WTC11 (cell line): ENCODE results near the gene RIGI. TPM values are rescaled to one million over a fixed set of nuclear protein-coding genes. Genes with fewer than 3 reads are reported as not detected.

Experiments
- AFF4 ChIP-seq: sonication (generic); formaldehyde crosslinking; IDR thresholded peaks from 2 replicates; pipeline ENCODE4 v1.8.1; 2023; ENCODE audit warnings: mild to moderate bottlenecking, missing genetic modification reagents, borderline replicate concordance
- ATF2 ChIP-seq: sonication (generic); formaldehyde crosslinking; IDR thresholded peaks from 2 replicates; pipeline ENCODE4 v1.8.1; 2022; ENCODE audit warnings: low read depth, missing genetic modification reagents, borderline replicate concordance
- ATF3 ChIP-seq: sonication (generic); formaldehyde crosslinking; conservative IDR thresholded peaks from 2 replicates; pipeline ENCODE4 v1.8.1; 2022; ENCODE audit warnings: mild to moderate bottlenecking, missing genetic modification reagents
- ATF6 ChIP-seq: sonication (generic); formaldehyde crosslinking; IDR thresholded peaks from 2 replicates; pipeline ENCODE4 v1.8.1; 2023; ENCODE audit warnings: mild to moderate bottlenecking, missing genetic modification reagents
- CTCF ChIP-seq: fragments of 200-600 bp; IDR thresholded peaks from 2 replicates; pipeline ENCODE4 v1.8.0; 2022; ENCODE audit warnings: antibody characterized with exemption
- E2F1 ChIP-seq: sonication (generic); formaldehyde crosslinking; IDR thresholded peaks from 2 replicates; pipeline ENCODE4 v1.8.0; 2022; ENCODE audit warnings: mild to moderate bottlenecking, missing genetic modification reagents
- E2F4 ChIP-seq: sonication (generic); formaldehyde crosslinking; IDR thresholded peaks from 2 replicates; pipeline ENCODE4 v1.8.1; 2022; ENCODE audit warnings: low read depth, mild to moderate bottlenecking, moderate library complexity, missing genetic modification reagents, borderline replicate concordance
- ELF4 ChIP-seq: sonication (generic); formaldehyde crosslinking; IDR thresholded peaks from 2 replicates; pipeline ENCODE4 v1.8.1; 2022; ENCODE audit warnings: low read depth, mild to moderate bottlenecking, moderate library complexity, missing genetic modification reagents
- ETV6 ChIP-seq: sonication (generic); formaldehyde crosslinking; IDR thresholded peaks from 2 replicates; pipeline ENCODE4 v1.8.1; 2022; ENCODE audit warnings: mild to moderate bottlenecking, missing genetic modification reagents
- GRHL2 ChIP-seq: fragments of 250-450 bp; sonication (Bioruptor Pico); IDR thresholded peaks from 2 replicates; pipeline ENCODE4 v1.8.0; 2022; ENCODE audit warnings: mild to moderate bottlenecking, moderate library complexity; ENCODE audit not compliant: insufficient replicate concordance, severe bottlenecking
- GTF2I ChIP-seq: fragments of 250-450 bp; sonication (Bioruptor Pico); conservative IDR thresholded peaks from 2 replicates; pipeline ENCODE4 v1.4.0; 2021; ENCODE audit warnings: mild to moderate bottlenecking
- JUN ChIP-seq: sonication (generic); formaldehyde crosslinking; IDR thresholded peaks from 2 replicates; pipeline ENCODE4 v1.8.0; 2023; ENCODE audit warnings: mild to moderate bottlenecking, missing genetic modification reagents
- KAT7 ChIP-seq: sonication (generic); formaldehyde crosslinking; IDR thresholded peaks from 2 replicates; pipeline ENCODE4 v1.8.1; 2023; ENCODE audit warnings: missing genetic modification reagents, mild to moderate bottlenecking, borderline replicate concordance
- MLX ChIP-seq: sonication (generic); formaldehyde crosslinking; IDR thresholded peaks from 2 replicates; pipeline ENCODE4 v1.8.1; 2023; ENCODE audit warnings: mild to moderate bottlenecking, missing genetic modification reagents, moderate library complexity
- NR1H2 ChIP-seq: sonication (generic); formaldehyde crosslinking; IDR thresholded peaks from 2 replicates; pipeline ENCODE4 v1.9.0; 2021; ENCODE audit warnings: mild to moderate bottlenecking, moderate library complexity, missing genetic modification reagents
- PREB ChIP-seq: sonication (generic); formaldehyde crosslinking; IDR thresholded peaks from 2 replicates; pipeline ENCODE4 v1.8.1; 2022; ENCODE audit warnings: mild to moderate bottlenecking, missing genetic modification reagents, moderate library complexity, borderline replicate concordance
- TCF7 ChIP-seq: sonication (generic); formaldehyde crosslinking; IDR thresholded peaks from 2 replicates; pipeline ENCODE4 v1.8.0; 2022; ENCODE audit warnings: mild to moderate bottlenecking, low read depth, missing genetic modification reagents, moderate library complexity
- ZNF263 ChIP-seq: sonication (generic); formaldehyde crosslinking; IDR thresholded peaks from 2 replicates; pipeline ENCODE4 v1.8.1; 2022; ENCODE audit warnings: low read depth, mild to moderate bottlenecking, moderate library complexity, missing genetic modification reagents
- ZNF317 ChIP-seq: sonication (generic); formaldehyde crosslinking; IDR thresholded peaks from 2 replicates; pipeline ENCODE4 v1.8.1; 2023; ENCODE audit warnings: low read depth, mild to moderate bottlenecking, moderate library complexity, missing genetic modification reagents, borderline replicate concordance
- ZNF423 ChIP-seq: fragments of 250-450 bp; sonication (Bioruptor Pico); IDR thresholded peaks from 2 replicates; pipeline ENCODE4 v2.1.2; 2022; ENCODE audit warnings: mild to moderate bottlenecking, moderate library complexity
- ZNF512 ChIP-seq: sonication (generic); formaldehyde crosslinking; IDR thresholded peaks from 2 replicates; pipeline ENCODE4 v1.8.1; 2022; ENCODE audit warnings: missing genetic modification reagents, borderline replicate concordance
- total RNA-seq: library from RNA; stranded (reverse); gene quantifications from 3 replicates; pipeline ENCODE4 v1.2.3, GENCODE V29; 2021

The RIGI gene
- total RNA-seq, 1 experiment from 2014 or later, result 7.5 TPM

- TF ChIP-seq ZNF423, result no peak
- TF ChIP-seq NR1H2 (CRISPR knock-in tag), result no peak
- no peak for TF ChIP-seq ATF3 (CRISPR knock-in tag)
- no peak for TF ChIP-seq ELF4
- TF ChIP-seq JUN (CRISPR knock-in tag), result no peak
- no peak for TF ChIP-seq E2F4 (CRISPR knock-in tag)
- TF ChIP-seq ATF2 (CRISPR knock-in tag), result no peak
- TF ChIP-seq PREB (CRISPR knock-in tag), result no peak
- TF ChIP-seq ZNF317 (CRISPR knock-in tag), result no peak
- TF ChIP-seq ETV6 (CRISPR knock-in tag), result peak; percentile 49; the same call in 1 of the 2 replicates
- TF ChIP-seq MLX (CRISPR knock-in tag), result no peak
- TF ChIP-seq ZNF512 (CRISPR knock-in tag), result no peak
- TF ChIP-seq GRHL2 (CRISPR knock-in tag), result no peak
- no peak for TF ChIP-seq E2F1 (CRISPR knock-in tag)
- no peak for TF ChIP-seq GTF2I (CRISPR knock-in tag)
- TF ChIP-seq CTCF, result peak; percentile 41; the same call in 1 of the 2 replicates
- TF ChIP-seq AFF4, result no peak
- TF ChIP-seq KAT7 (CRISPR knock-in tag), result no peak
- TF ChIP-seq ZNF263 (CRISPR knock-in tag), result no peak
- TF ChIP-seq ATF6 (CRISPR knock-in tag), result no peak
- no peak for TF ChIP-seq TCF7 (CRISPR knock-in tag)
Observed at GRCh38 chr9:32526041-32526706, at the start of gene RIGI (continued).
